Measurements from ENCODE around the gene AOAH.

GRCh38 chr7:36724996-36725395 is 702 bp upstream of the AOAH start:
- TF ChIP-seq CTCF (conservative IDR thresholded peaks at IDR 0.05; ENCODE audit: low read length) (no peak), EZH2phosphoT487 (IDR thresholded peaks at IDR 0.05; ENCODE audit: borderline replicate concordance) (no peak)

Data from Loucy (cell line).